GM18907 (cell line): ENCODE results near the gene UBE2D4.
A peak's percentile ranks its signal among the peaks of the same experiment; 100 is the strongest.
"Not testable (repeated sequence)": the region's sequence is repeated elsewhere in the genome, so short reads cannot be mapped to it uniquely, and the experiment has no call there.

ENCODE experiments used
- ATAC-seq: cut with Tn5 transposase; IDR thresholded peaks from one replicate; pipeline ENCODE4 v1.9.1; 2021; ENCODE audit warnings: mild to moderate bottlenecking, moderate library complexity; ENCODE audit not compliant: unreplicated experiment

Gene UBE2D4

GRCh38 chr7:43960933-43961332, 34.7 kb downstream of the UBE2D4 start:
- ATAC-seq, result no peak

- ATAC-seq, result not testable (repeated sequence)
Measured at GRCh38 chr7:43966392-43966791, 40.2 kb downstream of the UBE2D4 start.

- not testable (repeated sequence) for ATAC-seq
Measured at GRCh38 chr7:43968172-43969040, 42.2 kb downstream of the UBE2D4 start.

DNA sequence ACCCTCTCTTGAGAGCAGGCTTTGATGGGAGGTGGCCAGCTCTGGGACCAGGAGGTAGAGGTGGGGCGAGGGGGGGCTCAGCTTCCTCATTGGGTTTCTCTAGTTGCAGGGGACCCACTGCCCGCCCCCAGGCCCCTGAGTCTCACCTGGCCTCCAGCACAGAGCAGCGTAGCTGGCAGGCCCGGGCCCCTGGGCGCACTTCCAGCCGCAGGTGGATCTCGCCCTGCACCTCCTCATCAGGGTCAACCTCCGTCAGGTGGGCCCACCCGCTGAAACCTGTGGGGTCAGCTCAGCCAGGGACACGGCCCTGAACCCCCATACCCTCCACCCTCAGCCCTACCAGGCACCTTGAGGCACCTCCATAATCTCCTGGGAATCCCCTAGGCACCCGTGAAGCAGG, 43.4 kb downstream of the UBE2D4 start:
- ATAC-seq, result not testable (repeated sequence)

DNA sequence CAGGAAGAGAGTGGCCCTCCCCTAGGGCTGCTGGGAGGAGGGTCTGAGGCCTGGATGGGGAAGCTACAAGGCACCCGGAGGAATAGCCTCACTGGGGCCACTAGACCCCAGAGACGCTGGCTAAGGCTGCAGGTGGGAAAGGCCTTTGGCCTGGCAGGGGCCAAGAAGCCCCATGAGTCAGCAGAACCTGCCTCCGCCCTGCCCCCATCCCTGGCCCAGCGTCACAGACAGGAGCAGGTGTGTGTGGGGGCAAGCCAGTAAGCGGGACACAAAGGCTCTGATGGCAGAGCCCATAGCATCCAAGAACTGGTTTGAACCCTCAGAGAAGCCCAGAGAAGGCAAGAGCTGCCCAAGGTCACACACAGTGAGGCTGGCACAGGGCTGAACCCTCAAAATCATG, 44.5 kb downstream of the UBE2D4 start:
- not testable (repeated sequence) for ATAC-seq

DNA sequence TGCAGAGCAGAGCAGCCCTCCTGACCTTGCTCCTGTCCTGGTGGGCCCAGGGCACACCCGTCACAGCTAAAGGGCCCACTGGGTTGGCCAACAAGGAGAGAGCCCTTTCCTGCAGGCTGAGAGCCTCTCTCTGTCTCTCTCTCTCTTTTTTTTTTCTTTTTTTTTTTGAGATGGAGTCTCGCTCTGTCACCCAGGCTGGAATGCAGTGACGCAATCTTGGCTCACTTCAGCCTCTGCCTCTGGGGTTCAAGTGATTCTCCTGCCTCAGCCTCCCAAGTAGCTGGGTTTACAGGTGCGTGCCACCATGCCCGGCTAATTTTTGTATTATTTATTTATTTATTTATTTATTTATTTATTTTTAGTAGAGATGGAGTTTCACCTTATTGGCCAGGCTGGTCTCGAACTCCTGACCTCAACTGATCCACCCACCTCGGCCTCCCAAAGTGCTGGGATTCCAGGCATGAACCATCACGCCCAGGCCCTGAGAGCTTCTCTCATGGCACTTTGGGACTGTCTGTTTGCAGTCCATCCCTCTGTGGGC, 47.9 kb downstream of the UBE2D4 start:
- not testable (repeated sequence) for ATAC-seq

DNA sequence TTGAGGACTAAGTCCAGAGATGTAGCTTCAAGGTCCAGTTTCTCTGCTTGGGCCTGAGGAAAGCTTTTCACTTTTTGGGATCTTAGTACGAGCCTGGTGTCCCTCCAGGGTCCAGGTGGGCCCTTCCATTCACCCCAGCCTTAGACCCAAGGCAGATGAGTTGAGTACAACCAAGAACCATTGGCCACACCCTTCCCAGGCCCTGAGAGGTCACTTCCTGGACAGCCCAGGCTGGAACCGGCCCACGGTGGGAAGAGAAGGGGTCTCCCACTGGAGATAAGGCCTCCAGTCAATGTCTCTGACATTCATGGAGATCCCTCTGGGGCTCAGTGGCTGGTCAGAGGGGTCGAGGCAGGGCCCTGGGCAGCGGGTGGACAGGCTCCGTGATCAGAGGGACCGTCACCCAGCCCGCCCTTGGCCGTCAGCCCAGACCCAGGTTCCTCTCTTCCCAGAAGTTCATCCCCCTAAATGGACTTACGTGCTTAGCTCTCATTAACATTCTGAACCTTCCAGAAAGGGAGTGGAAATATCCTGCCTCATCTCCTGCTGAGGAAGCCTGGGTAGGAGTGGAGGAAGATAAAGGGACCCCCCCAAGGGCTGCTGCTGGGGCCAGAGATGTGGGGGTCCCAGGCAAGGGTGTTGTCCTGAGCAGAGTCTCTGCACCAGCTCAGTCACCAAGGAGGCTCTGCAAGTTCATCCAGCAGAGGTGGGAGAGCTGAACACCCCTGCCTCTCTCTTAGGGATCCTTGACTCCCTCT, 48.7 kb downstream of the UBE2D4 start:
- ATAC-seq, result not testable (repeated sequence)

DNA sequence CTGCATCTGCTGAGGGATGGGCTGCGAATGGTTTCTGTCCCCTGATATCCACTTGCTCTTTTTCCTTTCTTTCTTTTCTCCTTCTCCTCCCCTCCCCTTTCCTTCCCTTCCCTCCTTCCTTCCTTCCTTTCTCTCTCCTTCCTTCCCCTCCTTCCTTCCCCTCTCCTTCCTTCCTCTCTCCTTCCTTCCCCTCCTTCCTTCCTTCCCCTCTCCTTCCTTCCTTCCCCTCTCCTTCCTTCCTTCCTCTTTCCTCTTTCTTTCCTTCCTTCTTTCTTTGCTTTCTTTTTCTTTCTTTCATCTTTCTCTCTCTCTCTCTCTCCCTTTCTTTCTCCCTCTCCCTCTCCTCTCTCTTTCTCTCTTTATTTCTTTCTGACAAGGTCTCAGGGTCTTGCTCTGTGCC, 51.3 kb downstream of the UBE2D4 start:
- no peak for ATAC-seq

DNA sequence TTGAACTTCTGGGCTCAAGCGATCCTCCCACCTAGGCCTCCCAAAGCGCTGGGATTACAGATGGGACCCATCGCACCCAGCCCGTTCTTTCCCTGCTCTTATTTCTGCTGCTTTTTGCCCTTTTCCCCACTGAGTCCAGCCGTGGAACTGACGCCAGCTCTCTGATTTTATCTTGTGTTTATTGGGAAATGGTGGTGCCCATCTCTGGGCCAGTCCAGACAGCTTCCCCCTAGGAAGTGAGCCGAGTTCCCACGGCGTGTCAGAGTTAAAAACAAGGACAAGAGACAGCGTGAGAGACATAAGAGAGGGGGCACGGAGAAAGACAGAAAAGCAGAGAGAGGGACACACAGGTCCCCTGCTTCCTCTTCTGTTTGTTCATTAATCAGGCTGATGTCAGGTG, 51.9 kb downstream of the UBE2D4 start:
- not testable (repeated sequence) for ATAC-seq

GRCh38 chr7:43982848-43983247, 56.6 kb downstream of the UBE2D4 start:
- not testable (repeated sequence) for ATAC-seq

DNA sequence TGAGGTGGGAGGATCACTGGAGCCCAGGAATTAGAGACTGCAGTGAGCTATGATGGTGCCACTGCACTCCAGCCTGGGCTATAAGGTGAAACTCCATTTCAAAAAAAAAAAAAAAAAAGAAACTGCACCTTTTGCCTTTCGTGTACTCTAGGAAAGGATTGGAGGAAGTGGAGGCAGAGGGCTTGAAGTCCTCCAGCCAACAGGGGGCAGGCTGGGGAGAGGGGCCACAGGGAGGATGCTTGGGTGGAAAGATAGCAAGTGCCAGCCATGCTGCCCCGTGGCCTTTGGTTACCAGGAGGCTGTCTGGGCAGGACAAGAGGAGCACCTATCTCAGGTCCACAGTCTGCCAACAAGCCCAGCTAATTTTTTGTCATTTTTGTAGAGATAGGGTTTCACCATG, 57.5 kb downstream of the UBE2D4 start:
- not testable (repeated sequence) for ATAC-seq

DNA sequence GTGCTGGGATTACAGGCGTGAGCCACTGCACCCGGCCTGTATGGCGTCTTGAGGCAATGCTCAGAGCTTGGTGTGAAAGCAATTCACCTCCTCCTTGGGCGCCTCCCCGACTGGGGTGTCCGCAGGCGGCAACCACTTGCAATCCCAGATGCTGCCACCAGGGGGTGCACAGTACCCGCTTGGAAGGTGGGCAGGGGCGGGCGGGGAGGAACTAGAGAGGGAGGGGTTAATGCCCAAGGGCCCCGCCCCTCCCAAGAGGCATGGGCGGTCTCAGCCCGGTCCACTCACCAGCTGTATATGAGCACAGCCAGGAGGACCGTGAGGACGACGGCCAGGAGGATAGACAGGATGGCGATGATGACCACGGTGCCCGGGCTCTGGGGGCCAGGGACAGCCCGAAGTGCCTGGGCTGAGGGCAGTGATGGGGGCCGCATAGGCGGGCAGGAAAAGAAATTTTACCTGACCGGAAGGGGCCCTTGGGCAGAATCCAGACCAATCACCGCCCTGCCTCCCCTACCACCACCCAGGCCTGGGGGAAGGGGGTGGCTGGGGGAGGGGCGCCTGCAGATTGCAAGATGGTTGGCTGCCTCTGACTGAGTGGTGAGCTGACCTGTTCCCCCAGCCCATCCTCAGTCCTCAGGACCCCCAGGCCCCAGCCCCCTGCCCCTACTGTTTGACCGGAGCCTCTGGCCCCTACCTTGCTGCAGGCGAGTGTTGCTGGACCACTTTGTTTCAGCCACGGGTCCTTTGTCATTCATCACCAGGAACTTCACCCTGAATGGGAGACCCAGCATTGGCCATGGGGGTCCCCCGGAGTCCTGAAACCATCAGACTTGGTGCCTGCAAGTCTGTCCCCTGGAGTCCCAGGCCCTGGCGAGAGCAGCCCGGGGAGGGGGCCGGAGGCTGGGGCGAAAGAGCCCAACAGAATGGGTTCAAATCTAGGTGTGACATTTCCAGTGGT, 59.9 kb downstream of the UBE2D4 start:
- peak; percentile 74 for ATAC-seq

GRCh38 chr7:43987476-43987875, 61.2 kb downstream of the UBE2D4 start:
- not testable (repeated sequence) for ATAC-seq

DNA sequence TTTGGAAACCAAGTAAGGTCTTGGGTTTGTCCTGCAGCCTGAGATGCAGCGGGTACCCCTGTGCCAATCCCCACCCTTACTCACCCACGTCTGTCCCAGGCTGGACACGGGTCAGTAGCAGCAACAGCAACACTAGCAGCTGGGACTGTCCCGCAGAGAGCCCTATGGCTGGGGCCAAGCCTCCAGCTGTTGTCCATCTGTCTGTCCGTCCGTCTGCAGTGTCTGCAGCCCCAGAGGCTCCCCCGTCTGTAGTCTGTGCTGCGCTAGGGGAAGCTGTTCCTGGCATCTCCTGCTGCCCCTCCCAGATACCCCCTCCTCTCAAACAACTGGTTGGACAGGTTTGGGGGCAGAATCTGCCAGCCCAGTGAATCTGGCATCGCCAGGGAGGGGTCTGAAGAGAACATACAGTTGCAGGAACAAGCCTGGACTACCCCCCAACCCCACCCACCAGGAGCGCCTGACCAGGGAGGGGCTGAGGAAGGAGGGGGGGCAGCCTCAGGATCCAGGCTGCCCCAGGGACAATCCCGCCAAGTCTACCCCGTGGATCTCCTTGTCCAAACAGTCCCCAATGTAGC, 63.9 kb downstream of the UBE2D4 start:
- ATAC-seq, result not testable (repeated sequence)

DNA sequence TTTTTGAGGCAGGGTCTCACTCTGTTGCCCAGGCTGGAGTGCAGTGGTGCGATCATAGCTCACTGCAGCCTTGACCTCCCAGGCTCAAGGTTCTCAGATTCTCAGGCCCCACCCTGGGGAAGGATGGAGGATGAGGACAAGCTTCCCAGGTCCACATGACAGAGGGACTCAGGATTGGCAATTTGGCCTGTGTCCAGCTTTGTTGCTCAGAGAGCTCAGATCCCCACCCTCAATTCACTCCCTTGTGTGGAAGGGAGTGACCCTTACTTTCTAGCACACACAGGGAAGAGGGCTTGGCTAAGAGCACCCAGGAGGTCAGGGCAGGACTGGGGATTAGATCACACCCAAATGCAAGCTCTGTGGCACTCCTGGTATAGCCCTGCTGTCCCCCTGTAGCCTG, 64.6 kb downstream of the UBE2D4 start:
- not testable (repeated sequence) for ATAC-seq

DNA sequence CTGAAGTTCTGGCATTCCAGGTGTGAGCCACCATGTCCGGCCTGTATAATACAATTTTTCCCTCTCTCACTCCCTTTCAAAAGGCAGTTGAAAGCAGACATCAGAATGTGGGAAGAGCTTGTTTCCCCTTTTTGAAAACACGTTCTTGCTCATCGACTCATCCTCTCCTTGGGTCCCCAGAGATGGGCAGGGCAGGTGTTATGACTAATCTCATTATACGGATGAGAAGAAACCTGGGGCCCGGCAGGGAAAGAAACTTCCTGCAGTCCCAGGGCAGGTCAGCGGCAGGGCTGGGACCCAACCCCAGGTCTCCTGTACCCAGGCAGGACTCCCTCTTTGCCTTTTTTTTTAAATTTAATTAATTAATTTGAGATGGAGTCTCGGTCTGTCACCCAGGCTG, 66.7 kb downstream of the UBE2D4 start:
- not testable (repeated sequence) for ATAC-seq

DNA sequence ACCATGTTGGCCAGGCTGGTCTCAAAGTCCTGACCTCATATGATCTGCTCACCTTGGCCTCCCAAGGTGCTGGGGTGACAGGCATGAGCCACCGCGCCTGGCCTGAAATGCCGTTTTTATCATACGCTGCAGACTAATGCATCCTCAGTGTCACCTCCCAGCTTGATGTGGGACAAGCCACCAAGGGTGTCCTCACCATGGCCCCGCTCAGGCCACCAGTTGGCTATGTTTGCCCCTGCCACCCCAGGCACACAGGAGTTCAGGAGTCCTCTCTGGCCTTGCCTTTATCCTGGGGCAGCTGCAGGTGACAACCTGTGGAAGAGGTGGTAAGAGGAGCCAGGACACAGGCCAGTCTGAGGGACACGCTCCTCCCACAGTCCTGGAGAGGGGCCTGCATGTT, 68.4 kb downstream of the UBE2D4 start:
- ATAC-seq, result not testable (repeated sequence)

DNA sequence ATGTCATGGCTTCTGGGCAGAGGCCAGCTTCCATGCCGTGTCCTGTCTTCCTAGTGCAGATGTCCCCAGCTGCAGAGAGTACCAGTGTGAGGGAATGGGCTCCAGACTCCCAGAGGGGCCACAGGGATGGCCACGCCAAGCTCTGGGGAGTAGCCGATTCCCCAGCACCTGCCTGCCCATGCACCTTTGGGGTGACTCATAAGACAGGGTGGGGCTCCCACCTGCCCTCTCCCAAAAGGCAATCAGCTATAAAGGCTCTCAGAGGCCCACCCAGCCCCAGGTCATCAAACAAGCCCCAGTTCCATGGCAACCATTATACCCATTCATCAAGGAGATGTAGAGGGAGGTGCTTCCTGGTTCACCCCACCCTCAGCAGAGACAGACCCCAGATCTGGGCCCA, 71.3 kb downstream of the UBE2D4 start, which contains the start of gene SPDYE1:
SPDYE1 (plus strand) TSS at position 366 of the 400 bp plus-strand sequence. CDS start 2,053 bp downstream, outside the sequence.
- ATAC-seq, result not testable (repeated sequence)
